RCC 7860 (cell line): ENCODE data around the gene LRRC2.
"Not testable (repeated sequence)": the region's sequence is repeated elsewhere in the genome, so short reads cannot be mapped to it uniquely, and the experiment has no call there.

Source experiments
- DNase-seq: peaks from one replicate; pipeline ENCODE4 v3.0.0-alpha.2; 2015; ENCODE audit warnings: low spot score
- FAIRE-seq: peaks from 2 replicates; lab custom pipeline; 2012; peaks lifted over from hg19 to GRCh38; lab: Jason Lieb, UNC

Gene LRRC2

GRCh38 chr3:46584598-46585467 lies 18.7 kb upstream of the LRRC2 start:
- DNase-seq: no peak
- no peak for FAIRE-seq

GRCh38 chr3:46580675-46581074 lies 14.6 kb upstream of the LRRC2 start:
- FAIRE-seq (no peak), DNase-seq (no peak)

DNA sequence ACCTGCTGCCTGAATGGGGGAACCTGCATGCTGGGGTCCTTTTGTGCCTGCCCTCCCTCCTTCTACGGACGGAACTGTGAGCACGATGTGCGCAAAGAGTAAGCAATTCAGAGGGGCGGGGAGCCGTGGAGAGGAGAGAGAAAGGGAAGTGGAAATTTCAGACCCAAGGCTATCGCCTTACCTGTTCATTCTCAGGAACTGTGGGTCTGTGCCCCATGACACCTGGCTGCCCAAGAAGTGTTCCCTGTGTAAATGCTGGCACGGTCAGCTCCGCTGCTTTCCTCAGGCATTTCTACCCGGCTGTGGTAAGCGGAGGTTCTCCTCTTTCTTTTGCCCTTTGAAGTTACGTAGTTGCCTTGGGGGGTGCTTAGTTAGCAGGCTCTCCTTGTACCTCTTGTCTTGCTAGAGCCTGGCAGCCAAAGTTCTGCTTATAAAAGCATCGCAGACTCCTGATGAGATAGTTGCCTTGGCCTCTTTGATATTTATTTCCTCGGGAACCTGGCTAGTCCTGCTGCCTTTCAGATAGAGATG lies 13.7 kb upstream of the LRRC2 start:
- FAIRE-seq: no peak
- no peak for DNase-seq

DNA sequence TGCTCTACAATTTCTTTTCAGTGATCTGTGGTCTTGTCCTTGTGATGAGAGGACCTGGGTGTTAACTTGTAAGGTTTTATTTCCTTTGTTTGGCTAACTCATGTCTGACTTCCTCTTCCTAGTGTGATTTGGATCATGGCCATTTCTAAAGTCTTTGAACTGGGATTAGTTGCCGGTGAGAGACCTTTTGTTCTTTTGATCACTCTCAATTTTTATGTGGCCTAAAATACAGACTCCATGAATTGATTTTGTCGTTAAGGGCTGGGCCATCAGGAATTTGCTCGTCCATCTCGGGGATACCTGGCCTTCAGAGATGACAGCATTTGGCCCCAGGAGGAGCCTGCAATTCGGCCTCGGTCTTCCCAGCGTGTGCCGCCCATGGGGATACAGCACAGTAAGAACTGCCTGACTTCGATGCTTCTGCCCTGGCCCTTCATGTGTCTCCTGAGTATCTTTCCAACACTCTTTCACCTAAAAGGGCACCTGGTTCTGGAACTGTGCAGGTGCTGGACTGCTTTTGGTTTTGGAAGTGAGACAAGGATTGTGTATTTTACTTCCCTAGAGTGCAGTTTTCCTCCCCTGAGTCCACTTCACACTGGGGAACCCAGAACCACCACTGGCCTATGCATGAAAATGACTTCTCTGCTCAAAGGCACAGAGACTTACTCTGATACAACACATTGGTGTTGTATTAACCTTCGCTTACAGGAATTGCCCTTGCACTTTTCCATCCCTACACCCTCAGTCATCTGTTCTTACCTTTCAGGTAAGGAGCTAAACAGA lies 13.1 kb upstream of the LRRC2 start:
- DNase-seq: no peak
- FAIRE-seq: no peak

DNA sequence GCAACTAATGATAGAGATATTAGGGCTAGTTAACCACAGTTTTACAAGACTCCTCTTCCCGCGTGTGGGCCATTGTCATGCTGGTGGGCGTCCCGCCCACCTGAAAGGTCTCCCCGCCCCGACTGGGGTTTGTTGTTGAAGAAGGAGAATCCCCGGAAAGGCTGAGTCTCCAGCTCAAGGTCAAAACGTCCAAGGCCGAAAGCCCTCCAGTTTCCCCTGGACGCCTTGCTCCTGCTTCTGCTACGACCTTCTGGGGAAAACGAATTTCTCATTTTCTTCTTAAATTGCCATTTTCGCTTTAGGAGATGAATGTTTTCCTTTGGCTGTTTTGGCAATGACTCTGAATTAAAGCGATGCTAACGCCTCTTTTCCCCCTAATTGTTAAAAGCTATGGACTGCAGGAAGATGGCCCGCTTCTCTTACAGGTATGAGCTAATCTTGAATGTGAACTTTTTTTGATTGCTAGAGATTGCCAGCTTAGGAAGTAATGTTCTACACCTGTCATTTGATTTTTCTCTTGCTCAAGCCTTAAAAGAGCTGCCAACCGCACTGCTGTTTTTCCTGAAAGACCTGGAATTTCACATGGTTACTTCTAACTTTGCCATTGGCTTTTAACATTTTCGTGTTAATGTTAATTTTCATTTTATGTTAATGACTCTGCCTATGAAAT lies 11.6 kb upstream of the LRRC2 start:
- not testable (repeated sequence) for DNase-seq, FAIRE-seq

DNA sequence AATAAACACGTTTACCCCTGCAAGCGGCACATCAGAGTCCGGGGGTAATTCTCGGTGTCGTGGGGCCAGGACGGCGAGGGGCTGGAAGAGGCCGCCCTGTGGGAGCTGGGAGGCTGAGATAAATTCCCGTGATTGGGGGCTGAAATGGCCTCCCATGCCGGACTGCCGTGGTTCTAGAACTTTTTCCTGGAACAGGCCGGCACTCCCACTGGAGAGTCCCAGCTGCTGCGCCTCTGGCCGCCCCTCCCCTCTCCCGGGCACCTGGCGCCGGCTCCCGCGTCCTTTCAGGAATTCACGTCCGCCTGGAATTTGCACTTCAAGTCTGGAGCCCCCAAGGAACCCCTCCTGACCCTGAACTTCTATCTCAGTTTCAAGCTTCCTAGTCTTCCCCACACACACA lies 10.8 kb upstream of the LRRC2 start:
- DNase-seq (no peak), FAIRE-seq (no peak)

- DNase-seq (no peak), FAIRE-seq (no peak)
Observed at GRCh38 chr3:46576386-46576785, 10.3 kb upstream of the LRRC2 start.

DNA sequence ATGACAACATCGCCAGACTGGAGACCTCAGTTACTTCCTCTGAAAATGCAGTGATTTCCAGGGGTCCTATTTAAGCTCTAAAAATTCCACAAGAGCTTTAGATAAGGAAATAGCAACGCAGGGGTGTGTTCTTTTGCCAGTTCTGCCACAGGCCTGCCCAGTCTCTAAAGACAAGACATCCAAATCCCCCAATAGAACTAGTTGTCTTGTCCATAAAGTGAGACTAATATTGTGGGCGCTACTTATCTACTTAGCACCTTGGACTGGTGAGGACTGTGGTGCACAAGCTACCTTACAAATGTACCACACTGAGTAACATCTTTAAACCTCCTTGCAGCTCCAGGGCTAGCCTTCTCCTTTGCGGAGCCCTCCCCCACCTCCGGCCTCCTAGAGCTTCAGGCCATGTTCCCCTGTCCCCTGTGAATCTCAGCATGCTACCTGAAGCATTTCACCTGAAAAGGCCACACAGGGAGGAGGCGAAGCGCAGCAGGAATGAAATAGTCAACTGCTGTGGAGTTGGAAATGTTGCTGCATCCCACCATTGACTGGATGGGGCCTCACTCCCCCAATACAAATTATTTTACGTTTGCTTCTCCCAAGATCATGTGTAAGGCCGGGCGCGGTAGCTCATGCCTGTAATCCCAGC lies 9.6 kb upstream of the LRRC2 start:
- DNase-seq: no peak
- FAIRE-seq: no peak

DNA sequence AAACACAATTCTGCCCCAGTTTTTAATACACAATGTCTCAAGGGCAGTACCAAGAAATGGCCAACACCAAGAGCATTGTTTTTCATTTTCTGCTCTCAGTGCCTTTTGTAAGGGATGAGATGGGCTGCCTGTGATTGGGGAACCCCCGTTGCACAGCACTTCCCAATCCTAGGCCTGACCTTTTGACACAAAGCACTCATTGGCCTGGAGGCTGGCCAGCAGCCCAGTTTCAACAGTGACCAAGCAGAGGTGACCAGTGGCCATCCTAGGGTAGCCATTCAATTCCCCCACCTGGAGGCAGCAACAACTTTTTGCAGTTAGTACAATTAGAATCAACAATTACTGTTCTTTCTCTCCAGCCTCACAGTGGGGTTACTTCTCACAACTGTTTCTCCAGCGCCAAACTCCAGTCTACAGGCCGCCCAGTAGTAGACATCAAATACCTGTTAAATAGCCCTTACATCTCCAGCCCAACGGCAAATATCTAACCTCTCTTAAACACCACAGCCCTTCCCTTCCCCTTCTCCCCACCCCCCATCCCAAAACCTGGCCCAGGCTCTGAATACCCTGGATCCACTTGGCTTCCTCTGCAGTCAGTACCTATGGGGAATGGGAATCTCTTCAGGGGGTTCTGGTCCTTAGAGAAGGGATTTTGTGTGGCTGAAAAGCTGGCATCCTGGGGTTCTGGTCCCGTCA lies 8.9 kb upstream of the LRRC2 start:
- DNase-seq: no peak
- FAIRE-seq: no peak

DNA sequence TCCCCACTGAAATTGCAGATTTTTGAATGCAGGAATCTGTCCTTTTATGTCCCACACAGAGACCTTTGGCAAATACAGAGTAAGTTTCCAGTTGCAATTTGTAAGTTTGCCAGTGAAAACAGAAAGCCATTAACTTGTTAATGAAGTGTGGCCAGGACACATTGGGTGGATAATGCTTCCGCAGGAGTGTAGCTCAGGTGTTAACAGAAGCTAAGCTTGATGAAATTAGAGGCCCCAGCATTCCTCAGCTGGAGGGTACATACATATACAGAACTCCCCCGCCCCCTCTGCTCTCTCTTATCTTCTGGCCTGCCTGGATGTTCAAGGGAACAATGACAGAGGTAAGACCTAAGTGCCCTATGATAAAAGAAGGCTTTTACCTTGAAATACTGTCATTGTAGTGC lies 8.1 kb upstream of the LRRC2 start:
- FAIRE-seq (no peak), DNase-seq (no peak)

- no peak for DNase-seq
- FAIRE-seq: no peak
Observed at GRCh38 chr3:46573701-46574100, 7.6 kb upstream of the LRRC2 start.

GRCh38 chr3:46571684-46572083 lies 5.6 kb upstream of the LRRC2 start:
- DNase-seq (no peak), FAIRE-seq (no peak)

GRCh38 chr3:46565607-46566039 lies 479 bp downstream of the LRRC2 start:
- FAIRE-seq (no peak), DNase-seq (no peak)

DNA sequence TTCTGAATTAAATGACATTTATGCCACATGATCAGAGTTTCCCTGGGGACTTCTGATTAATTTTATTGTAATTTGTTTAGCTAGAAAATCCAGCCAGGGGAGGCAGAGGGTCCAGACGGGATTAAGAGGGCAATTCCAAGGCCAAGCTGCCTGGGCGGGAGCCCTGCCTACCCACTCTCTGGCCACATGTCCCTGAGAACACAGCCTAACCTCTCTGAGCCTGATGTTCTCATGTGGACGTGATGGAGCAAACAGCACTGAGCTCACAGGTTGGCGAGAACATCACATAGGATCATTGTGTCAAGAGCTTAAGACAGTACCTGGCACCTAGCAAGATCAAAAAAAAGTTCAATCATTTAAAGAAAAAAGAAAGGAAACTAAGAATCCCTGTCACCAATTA lies 1.0 kb downstream of the LRRC2 start:
- no peak for DNase-seq
- FAIRE-seq: no peak

DNA sequence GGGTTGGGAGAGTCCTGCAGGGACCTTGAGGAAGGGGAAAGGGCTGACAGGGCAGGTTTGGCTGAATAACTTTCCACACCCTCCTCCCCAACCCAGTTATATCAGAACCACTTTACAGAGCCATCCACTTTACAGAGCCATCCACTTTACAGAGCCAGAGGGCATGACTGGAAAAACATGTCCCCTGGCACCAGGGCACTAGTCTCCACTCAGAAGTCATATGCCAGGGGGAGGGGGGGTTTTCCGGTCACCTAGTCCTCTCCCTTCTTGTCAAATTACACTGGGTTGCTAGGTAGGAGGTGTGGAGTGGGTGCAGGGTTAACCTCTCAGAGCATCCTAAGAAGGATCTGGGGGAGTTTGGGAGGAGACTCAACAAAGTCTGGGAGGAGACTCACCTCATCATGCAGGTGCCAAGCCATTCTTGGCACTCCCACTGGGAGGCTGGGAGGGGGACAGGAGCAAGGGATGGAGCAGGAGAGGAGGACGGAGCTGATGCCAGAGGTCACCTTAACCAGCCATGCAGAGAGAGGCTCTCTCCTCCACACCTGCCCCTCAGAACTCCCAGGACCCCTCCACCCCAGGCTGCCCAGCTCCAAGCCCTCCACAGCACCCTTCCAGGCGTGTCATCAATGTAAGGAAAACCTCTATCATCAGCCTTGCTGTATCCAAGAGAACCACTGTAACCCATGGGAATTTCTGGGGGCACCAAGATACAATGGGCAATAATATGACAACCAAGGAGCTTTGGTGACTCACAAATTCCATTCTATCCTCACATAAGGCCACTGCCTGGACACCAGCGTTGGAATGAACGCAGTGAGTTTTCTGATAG lies 1.7 kb downstream of the LRRC2 start:
- no peak for FAIRE-seq
- no peak for DNase-seq

DNA sequence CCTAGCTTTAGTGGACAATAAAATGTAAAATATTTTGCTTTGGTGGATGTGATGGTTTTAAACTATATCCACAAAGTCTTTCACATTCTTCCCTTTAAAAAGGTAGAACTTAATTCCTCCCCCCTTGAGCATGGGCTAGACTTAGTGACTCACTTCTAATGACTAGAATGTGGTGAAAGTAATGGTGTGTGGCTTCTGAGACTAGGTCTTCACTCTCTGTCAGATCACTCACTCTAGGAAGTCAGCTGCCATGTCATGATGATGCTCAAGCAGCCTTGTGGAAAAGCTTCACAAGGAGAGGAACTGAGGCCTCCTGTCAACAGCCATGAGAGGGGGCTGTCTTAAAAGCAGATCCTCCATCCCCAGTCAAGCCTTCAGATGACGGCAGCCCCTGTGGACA lies 4.2 kb downstream of the LRRC2 start:
- DNase-seq (peak; percentile 64), FAIRE-seq (peak; percentile 12)

DNA sequence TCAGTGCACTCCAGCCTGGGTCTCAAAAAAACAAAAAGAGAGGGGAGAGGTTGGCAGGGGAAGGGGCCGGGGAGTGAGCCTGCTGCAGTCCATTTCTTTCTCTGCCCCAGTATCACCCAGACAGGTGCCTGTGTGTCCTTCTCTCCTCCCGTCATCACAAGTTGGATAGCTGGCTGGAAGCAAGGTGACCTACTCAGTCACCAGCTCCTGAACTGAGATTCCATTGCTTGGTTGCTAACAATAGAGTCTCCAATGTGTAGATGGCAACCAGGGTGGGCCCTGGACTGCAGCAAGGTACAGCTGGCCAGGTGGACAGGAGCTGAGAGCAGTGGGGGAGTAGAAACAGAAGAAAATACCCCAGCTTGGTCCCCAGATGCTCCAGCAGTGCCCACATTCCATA lies 4.6 kb downstream of the LRRC2 start:
- FAIRE-seq (no peak), DNase-seq (no peak)

DNA sequence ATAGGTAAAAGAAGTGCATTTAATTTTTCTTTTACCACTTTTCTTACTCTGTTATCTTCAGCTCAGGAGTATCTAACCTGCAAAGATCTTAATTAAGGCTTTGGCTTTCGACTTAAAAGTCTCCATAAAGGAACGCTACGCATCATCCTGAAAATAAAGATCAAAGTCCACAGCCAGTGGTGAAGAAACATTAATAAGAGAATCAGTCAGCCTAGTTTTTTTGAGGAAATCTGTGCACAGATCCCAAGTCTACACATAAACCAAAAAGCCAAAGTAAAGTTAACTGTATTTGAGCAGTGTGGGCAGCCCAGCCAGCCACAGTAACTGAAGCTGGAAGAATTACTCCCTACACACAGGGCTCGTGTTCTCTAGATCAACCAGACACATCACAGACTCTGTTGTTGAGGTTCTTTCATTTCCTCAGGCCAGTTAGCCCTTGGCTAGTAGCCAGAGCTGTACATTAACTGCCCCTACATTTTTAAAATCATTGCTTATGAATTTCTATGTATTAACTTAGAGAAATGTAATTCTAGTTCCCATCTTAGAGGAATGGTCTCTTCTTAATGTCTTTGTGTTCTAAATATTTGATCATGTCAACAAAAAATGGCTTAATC lies 6.9 kb downstream of the LRRC2 start:
- DNase-seq (no peak), FAIRE-seq (no peak)
